GM23338 (cell line): ENCODE data around the gene CLASP2. TPM values are rescaled to one million over a fixed set of nuclear protein-coding genes. Genes with fewer than 3 reads are reported as not detected.

Experiments
- ATAC-seq: fragments of 200-7000 bp; cut with Tn5 transposase; 3 replicates; pipeline ENCODE4 v1.9.1; 2020
- DNase-seq: peaks from one replicate; pipeline ENCODE4 v3.0.0-alpha.2; 2015; ENCODE audit warnings: low spot score
- H2AFZ ChIP-seq: fragments of 200-600 bp; sonication (generic); 2 replicates; pipeline ENCODE4 v1.8.0; 2016; ENCODE audit warnings: antibody characterized with exemption, mild to moderate bottlenecking, moderate library complexity
- H3F3A ChIP-seq: fragments of 200-600 bp; sonication (generic); replicated peaks from 2 replicates; pipeline ENCODE4 v1.8.0; 2017; ENCODE audit warnings: antibody characterized with exemption, mixed run types, low read depth
- H3K27ac ChIP-seq: fragments of 200-600 bp; sonication (generic); 2 replicates; pipeline ENCODE4 v1.6.1; 2016; ENCODE audit warnings: low read depth
- H3K27me3 ChIP-seq: fragments of 200-600 bp; sonication (generic); 2 replicates; pipeline ENCODE4 v1.8.0; 2016; ENCODE audit warnings: mild to moderate bottlenecking, mixed run types, moderate library complexity; ENCODE audit not compliant: insufficient read depth
- H3K36me3 ChIP-seq: fragments of 200-600 bp; sonication (generic); 2 replicates; pipeline ENCODE4 v1.8.0; 2016; ENCODE audit warnings: mild to moderate bottlenecking; ENCODE audit not compliant: insufficient read depth
- H3K4me1 ChIP-seq: fragments of 200-600 bp; sonication (generic); 2 replicates; pipeline ENCODE4 v1.8.0; 2016; ENCODE audit warnings: mild to moderate bottlenecking, moderate library complexity; ENCODE audit not compliant: insufficient read depth
- H3K4me2 ChIP-seq: fragments of 200-600 bp; sonication (generic); 2 replicates; pipeline ENCODE4 v1.7.1; 2017; ENCODE audit warnings: mixed run types
- H3K4me3 ChIP-seq: fragments of 200-600 bp; sonication (generic); 2 replicates; pipeline ENCODE4 v1.6.1; 2016; ENCODE audit warnings: mixed run types
- H3K79me2 ChIP-seq: fragments of 200-600 bp; sonication (generic); replicated peaks from 2 replicates; pipeline ENCODE4 v1.8.0; 2017; ENCODE audit warnings: mild to moderate bottlenecking; ENCODE audit not compliant: insufficient read depth
- H3K9me2 ChIP-seq: fragments of 200-600 bp; sonication (generic); 2 replicates; pipeline ENCODE4 v1.8.0; 2017; ENCODE audit not compliant: insufficient read depth
- H4K20me1 ChIP-seq: fragments of 200-600 bp; sonication (generic); replicated peaks from 2 replicates; pipeline ENCODE4 v1.8.0; 2017; ENCODE audit warnings: mild to moderate bottlenecking; ENCODE audit not compliant: insufficient read depth
- H3K27ac Mint-ChIP-seq: 2 replicates; pipeline ENCODE4 v1.8.0; 2020; ENCODE audit warnings: inconsistent platforms, mild to moderate bottlenecking, moderate library complexity, mixed read lengths
- H3K27me3 Mint-ChIP-seq: 3 replicates; pipeline ENCODE4 v1.8.0; 2022; ENCODE audit warnings: low read depth, mild to moderate bottlenecking, moderate library complexity, mixed read lengths, inconsistent platforms; ENCODE audit not compliant: insufficient read depth, poor library complexity
- H3K36me3 Mint-ChIP-seq: 3 replicates; pipeline ENCODE4 v1.8.0; 2021; ENCODE audit warnings: low read depth, mild to moderate bottlenecking, inconsistent platforms, moderate library complexity, mixed read lengths
- H3K4me1 Mint-ChIP-seq: 3 replicates; pipeline ENCODE4 v1.8.0; 2020; ENCODE audit warnings: mild to moderate bottlenecking, inconsistent platforms, mixed read lengths
- H3K4me3 Mint-ChIP-seq: 3 replicates; pipeline ENCODE4 v1.8.0; 2021; ENCODE audit warnings: moderate library complexity, mild to moderate bottlenecking, inconsistent platforms, mixed read lengths
- H3K9me3 Mint-ChIP-seq: 3 replicates; pipeline ENCODE4 v1.8.0; 2020; ENCODE audit warnings: moderate library complexity, mild to moderate bottlenecking, inconsistent platforms, mixed read lengths
- CREB1 ChIP-seq: fragments of 250-450 bp; sonication (Bioruptor Pico); IDR thresholded peaks from 2 replicates; pipeline ENCODE4 v1.5.0; 2020; ENCODE audit warnings: low read depth, mild to moderate bottlenecking, moderate library complexity
- ETS1 ChIP-seq: IDR thresholded peaks from 2 replicates; pipeline ENCODE4 v1.6.1; 2016; ENCODE audit warnings: antibody characterized with exemption
- EZH2 ChIP-seq: fragments of 200-600 bp; sonication (generic); IDR thresholded peaks from one replicate; pipeline ENCODE4 v1.8.0; 2017; ENCODE audit warnings: antibody characterized with exemption, mild to moderate bottlenecking, low read depth; ENCODE audit not compliant: unreplicated experiment
- EZH2phosphoT487 ChIP-seq: fragments of 200-600 bp; sonication (generic); IDR thresholded peaks from one replicate; pipeline ENCODE4 v1.8.1; 2018; ENCODE audit warnings: antibody characterized with exemption; ENCODE audit not compliant: unreplicated experiment
- NANOG ChIP-seq: IDR thresholded peaks from 2 replicates; pipeline ENCODE4 v1.6.1; 2016; ENCODE audit warnings: antibody characterized with exemption, borderline replicate concordance
- POLR2AphosphoS5 ChIP-seq: IDR thresholded peaks from 2 replicates; pipeline ENCODE4 v1.6.1; 2016; ENCODE audit warnings: antibody characterized with exemption, low read depth
- REST ChIP-seq: IDR thresholded peaks from one replicate; pipeline ENCODE4 v1.6.1; 2018; ENCODE audit warnings: antibody characterized with exemption; ENCODE audit not compliant: unreplicated experiment
- STAT1 ChIP-seq: IDR thresholded peaks from one replicate; pipeline ENCODE4 v1.6.1; 2016; ENCODE audit warnings: antibody characterized with exemption; ENCODE audit not compliant: unreplicated experiment
- ZNF114 ChIP-seq: fragments of 250-450 bp; sonication (Bioruptor Pico); IDR thresholded peaks from 2 replicates; pipeline ENCODE4 v1.5.0; 2020; ENCODE audit warnings: mild to moderate bottlenecking, moderate library complexity
- ZNF331 ChIP-seq: fragments of 250-450 bp; sonication (Bioruptor Pico); IDR thresholded peaks from 2 replicates; pipeline ENCODE4 v1.5.0; 2020; ENCODE audit warnings: low read depth, mild to moderate bottlenecking, moderate library complexity
- polyA plus RNA-seq: library from polyadenylated mRNA; unstranded; fragments of >200 nt; fragmentation: Nextera tagmentation; extraction: Ambion mirVana; gene quantifications from 2 replicates; pipeline ENCODE4 v1.2.1, GENCODE V29; 2016
- total RNA-seq: library from RNA; depleted of rRNA; stranded (reverse); fragments of >200 nt; shearing (Covaris generic); gene quantifications from 2 replicates; pipeline ENCODE4 v1.2.3, GENCODE V29; 2014

CLASP2 gene
- total and polyA plus RNA-seq, 2 experiments from 2014 or later = 12.8 to 74.6 TPM

- TF ChIP-seq REST (no peak), POLR2AphosphoS5 (no peak), ETS1 (no peak), EZH2 (no peak)
These were observed 226.3 kb downstream of the CLASP2 start (continued) for GRCh38 chr3:33491721-33492120.

- Mint-ChIP-seq H3K27ac (no peak overlapping the region), H3K4me1 (peaks cover 6% of the 10 kb centered on the region; the same call in 2 of the 3 replicates), H3K4me3 (no peak overlapping the region), H3K27me3 (peaks cover 5% of the 10 kb centered on the region), H3K9me3 (no peaks in the 10 kb centered on the region; the same call in 2 of the 3 replicates), H3K36me3 (peaks cover 2% of the 10 kb centered on the region; the same call in 1 of the 3 replicates)
- ATAC-seq (no peak), DNase-seq (no peak)
- Histone ChIP-seq H3K27me3 (no peaks in the 10 kb centered on the region), H3K9me2 (no peaks in the 10 kb centered on the region), H3K4me3 (no peak overlapping the region), H3K27ac (no peak overlapping the region), H3F3A (no peaks in the 10 kb centered on the region), H3K79me2 (no peaks in the 10 kb centered on the region), H3K4me2 (no peak overlapping the region), H2AFZ (no peak overlapping the region), H3K36me3 (no peaks in the 10 kb centered on the region), H3K4me1 (0 out of 2 replicates have a peak, but pooled peaks cover 3% of the 10 kb centered on the region), H4K20me1 (no peaks in the 10 kb centered on the region)
- no peak for TF ChIP-seq EZH2
- TF ChIP-seq NANOG = no peak
- no peak for TF ChIP-seq CREB1 (CRISPR knock-in tag)
- no peak for TF ChIP-seq ZNF114
- TF ChIP-seq STAT1 = no peak
- TF ChIP-seq REST = no peak
- no peak for TF ChIP-seq EZH2phosphoT487
- no peak for TF ChIP-seq ZNF331
These were observed 227.3 kb downstream of the CLASP2 start for GRCh38 chr3:33490641-33491241.
